SK-N-MC (cell line): Measurements from ENCODE around the gene AKAP3.

ENCODE experiments used
- EZH2 ChIP-seq: fragments of 200-600 bp; sonication (generic); IDR thresholded peaks from one replicate; pipeline ENCODE4 v1.6.1; 2017; ENCODE audit warnings: antibody characterized with exemption
- POLR2AphosphoS5 ChIP-seq: IDR thresholded peaks from 2 replicates; pipeline ENCODE4 v1.6.1; 2012; ENCODE audit warnings: mild to moderate bottlenecking, low read depth, low read length, borderline replicate concordance

DNA sequence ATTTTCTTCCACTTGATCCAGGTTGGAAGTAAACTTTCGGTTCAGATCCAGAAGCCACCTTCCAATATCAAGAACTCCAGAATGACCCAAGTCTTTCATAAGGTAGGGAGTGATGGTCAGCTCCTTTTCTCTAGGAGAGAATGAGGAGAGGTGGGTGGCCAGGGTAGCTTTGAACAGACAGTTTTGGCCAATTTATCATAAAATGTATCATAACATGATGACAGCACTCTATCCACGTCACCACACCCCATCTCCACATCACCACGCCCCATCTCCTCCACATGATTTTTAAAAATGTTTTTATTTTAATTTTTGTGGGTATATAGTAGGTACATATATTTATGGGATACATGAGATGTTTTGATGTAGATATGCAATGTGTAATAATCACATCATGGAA lies 59.9 kb downstream of the AKAP3 start:
- no peak for TF ChIP-seq EZH2
- TF ChIP-seq POLR2AphosphoS5: no peak
